ENCODE measurements around the gene DUS2. TPM values are rescaled to one million over a fixed set of nuclear protein-coding genes. Genes with fewer than 3 reads are reported as not detected.

DUS2 gene
- total and polyA plus RNA-seq, 2 of the 8 experiments (the other 6 are each of a cell fraction or from before 2014, with no cell fraction given) = 17.2 to 27.0 TPM

- peak overlapping the region; percentile 86 for H2AFZ ChIP-seq (ENCODE audit: low read length)
- no peak overlapping the region for H3K4ac ChIP-seq (replicated peaks; ENCODE audit: insufficient read length, low read depth, low read length)
- H2AK5ac ChIP-seq (ENCODE audit: low read depth, low read length) = no peak overlapping the region
- peak overlapping the region in 1 of 2 experiments; percentile 19; a peak in 2 of 4 replicates for H3K4me2 ChIP-seq (ENCODE audit: insufficient read depth in 1 of 2, low read depth in 2 of 2, low read length in 2 of 2)
- H3K27me3 ChIP-seq (replicated peaks in 1 of 4; ENCODE audit: control insufficient read depth in 3 of 4, extremely low read depth in 1 of 4, insufficient read depth in 3 of 4, low read length in 3 of 4) = no peaks in the 10 kb centered on the region
- no peaks in the 10 kb centered on the region for H3K36me3 ChIP-seq (ENCODE audit: control insufficient read depth in 2 of 4, insufficient read depth in 4 of 4, low read length in 3 of 4)
- H3K23ac ChIP-seq (ENCODE audit: insufficient read length) = no peak overlapping the region
- no peak overlapping the region for H4K5ac ChIP-seq (ENCODE audit: insufficient read length, low read depth, low read length)
- H3K4me3 ChIP-seq (ENCODE audit: extremely low read depth in 1 of 4, insufficient read depth in 2 of 4, low read depth in 3 of 4, low read length in 4 of 4) = no peak overlapping the region
- H2BK12ac ChIP-seq (ENCODE audit: low read depth, low read length) = 0 out of 2 replicates have a peak overlapping the region, but pooled peaks have one; percentile 39
- no peak for FAIRE-seq
- no peak overlapping the region; the same call in 1 of the 2 replicates for H2BK20ac ChIP-seq (ENCODE audit: low read length)
- H2BK120ac ChIP-seq (replicated peaks; ENCODE audit: low read depth, low read length) = no peak overlapping the region
- H3K14ac ChIP-seq (ENCODE audit: insufficient read length) = no peak overlapping the region
- H2BK15ac ChIP-seq (ENCODE audit: low read length) = no peak overlapping the region
- no peaks in the 10 kb centered on the region for H3K9me3 ChIP-seq (ENCODE audit: insufficient read depth in 2 of 2, low read depth in 1 of 2, low read length in 1 of 2)
- WGBS, 2 experiments (ENCODE audit: extremely low coverage in 1 of 2, insufficient coverage in 1 of 2, insufficient read length in 1 of 2, insufficient replicate concordance in 2 of 2, low coverage in 1 of 2, low lambda C conversion rate in 2 of 2, missing lambda C conversion rate in 1 of 2) = 83% methylated on average over 9 of the region's 9 CpGs; no CpG with 5 or more reads in 1 of the 2 experiments
- H3K79me2 ChIP-seq (ENCODE audit: control insufficient read depth in 1 of 2, insufficient read depth in 2 of 2, low read length in 2 of 2) = no peaks in the 10 kb centered on the region
- H2BK5ac ChIP-seq (ENCODE audit: low read depth, low read length) = no peak overlapping the region
- no peak overlapping the region for H4K91ac ChIP-seq (replicated peaks; ENCODE audit: insufficient read length, low read length)
- no peak for DNase-seq (ENCODE audit: low read depth in 1 of 2, low spot score in 2 of 2)
- H3K27ac ChIP-seq (ENCODE audit: low read depth, low read length) = no peak overlapping the region
- H3K56ac ChIP-seq (replicated peaks; ENCODE audit: insufficient read length, low read depth, low read length) = no peak overlapping the region
- H4K8ac ChIP-seq (ENCODE audit: extremely low read depth, insufficient read depth, low read length) = no peak overlapping the region
- H3K23me2 ChIP-seq (ENCODE audit: low read depth, low read length) = no peaks in the 10 kb centered on the region
- H4K20me1 ChIP-seq (replicated peaks in 1 of 2; ENCODE audit: control insufficient read depth in 1 of 2, insufficient read depth in 2 of 2, low read length in 2 of 2) = no peaks in the 10 kb centered on the region
- no peak for TF ChIP-seq SP1 (IDR thresholded peaks at IDR 0.05; ENCODE audit: low read depth, low read length)
- TF ChIP-seq RBBP5 (IDR thresholded peaks at IDR 0.05; ENCODE audit: borderline replicate concordance, low read depth, low read length) = 0 out of 2 replicates have a peak, but pooled peaks have one; percentile 29
- no peak overlapping the region for H3K18ac ChIP-seq (ENCODE audit: extremely low read depth, low read length)
- ChIA-PET CTCF (ENCODE audit: partially characterized antibody) (interaction anchor here (1.5 to 1.7 kb wide), 3 partner anchors 15 to 31 kb away, joined by 3 to 4 read pairs (median 4); no protein-coding TSS in a partner anchor), POLR2A (ENCODE audit: partially characterized antibody) (interaction anchor here (1.6 to 2.2 kb wide), 2 partner anchors 11 to 13 kb away, joined by 5 to 11 read pairs; partner anchors contain the start of genes DDX28 and DUS2)
- H3K79me1 ChIP-seq (ENCODE audit: low read depth, low read length) = no peaks in the 10 kb centered on the region
- H3K9ac ChIP-seq (replicated peaks in 1 of 4; ENCODE audit: extremely low read depth in 1 of 4, low read depth in 3 of 4, low read length in 3 of 4) = no peak overlapping the region
- H3K4me1 ChIP-seq (replicated peaks in 1 of 4; ENCODE audit: control insufficient read depth in 3 of 4, insufficient read depth in 4 of 4, low read length in 3 of 4) = peaks cover 0 to 6% (median 3%) of the 10 kb centered on the region in 4 experiments; a peak in 3 of 7 replicates
Measured at GRCh38 chr16:68009157-68009735, 13.8 kb upstream of the DUS2 start.

All from H1 (cell line).